ENCODE data around the gene SPRYD3.
"Not testable (repeated sequence)": the region's sequence is repeated elsewhere in the genome, so short reads cannot be mapped to it uniquely, and the experiment has no call there.

SPRYD3 gene

DNA sequence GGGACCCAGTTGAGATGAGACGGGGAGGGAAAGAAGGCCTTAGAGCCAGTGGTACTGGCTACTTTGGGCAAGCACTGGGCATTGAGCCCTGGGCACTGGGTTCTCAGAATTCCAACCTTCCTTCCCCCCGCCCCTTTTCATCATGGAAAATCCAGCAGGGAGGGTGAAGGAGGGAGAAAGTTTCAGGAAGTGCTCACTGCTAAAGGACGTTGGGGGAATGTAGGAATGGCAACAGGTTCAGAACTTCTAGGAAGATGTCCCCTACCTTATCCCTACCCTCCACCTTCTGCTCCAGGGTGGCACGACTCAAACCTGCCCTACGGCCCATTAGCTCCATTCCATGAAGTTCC lies 33.5 kb downstream of the SPRYD3 start:
- H3K27ac Mint-ChIP-seq: no peak overlapping the region
- H3K36me3 Mint-ChIP-seq (ENCODE audit: low read depth): peaks cover 13% of the 10 kb centered on the region
- no peaks in the 10 kb centered on the region for H3K9me3 Mint-ChIP-seq
- H3K4me3 Mint-ChIP-seq: peak overlapping the region; percentile 93
- peaks cover 34% of the 10 kb centered on the region for H3K4me1 Mint-ChIP-seq (ENCODE audit: low read depth)
- H3K27me3 Mint-ChIP-seq: peaks cover 5% of the 10 kb centered on the region

DNA sequence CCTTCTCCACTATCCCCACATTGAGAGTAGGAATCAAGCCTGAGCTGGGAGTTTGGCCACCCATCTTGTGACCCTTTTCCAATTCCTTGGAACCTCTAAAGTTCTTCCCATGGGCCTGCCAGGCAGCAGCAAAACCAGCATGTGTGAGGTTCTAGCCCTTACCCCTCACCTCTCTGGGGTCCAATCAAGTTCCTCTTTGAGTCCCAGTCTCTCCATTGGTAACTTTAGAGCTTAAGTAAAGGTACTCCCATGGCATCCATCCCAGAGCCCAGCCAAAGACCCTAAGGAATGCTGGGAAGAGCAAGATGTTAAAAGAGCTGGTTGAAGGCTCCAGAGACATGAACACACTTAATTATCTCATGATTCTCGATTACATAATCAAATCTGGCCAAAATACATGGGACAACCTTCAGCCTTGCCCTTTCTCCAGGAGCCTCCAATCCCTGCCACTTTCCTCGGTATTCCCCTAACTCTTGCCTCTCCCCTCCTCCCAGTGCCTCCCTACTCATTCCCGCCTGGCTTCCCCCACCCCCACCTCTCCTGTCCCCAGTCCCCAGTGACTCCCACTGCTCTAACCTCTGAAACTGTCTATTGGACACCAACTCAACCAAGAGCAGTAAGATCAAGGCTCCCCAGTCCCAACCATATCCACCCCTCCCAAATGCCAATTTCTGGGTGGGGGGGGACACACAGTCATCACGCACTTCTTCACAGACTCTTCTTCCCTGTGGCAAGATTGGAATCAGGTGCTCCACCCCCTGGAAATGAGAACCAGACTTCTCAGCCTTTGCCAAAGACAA lies 34.1 kb downstream of the SPRYD3 start:
- Mint-ChIP-seq H3K27me3 (peaks cover 5% of the 10 kb centered on the region), H3K27ac (no peak overlapping the region), H3K4me1 (ENCODE audit: low read depth) (peaks cover 34% of the 10 kb centered on the region), H3K4me3 (no peak overlapping the region), H3K36me3 (ENCODE audit: low read depth) (peaks cover 18% of the 10 kb centered on the region), H3K9me3 (no peaks in the 10 kb centered on the region)

DNA sequence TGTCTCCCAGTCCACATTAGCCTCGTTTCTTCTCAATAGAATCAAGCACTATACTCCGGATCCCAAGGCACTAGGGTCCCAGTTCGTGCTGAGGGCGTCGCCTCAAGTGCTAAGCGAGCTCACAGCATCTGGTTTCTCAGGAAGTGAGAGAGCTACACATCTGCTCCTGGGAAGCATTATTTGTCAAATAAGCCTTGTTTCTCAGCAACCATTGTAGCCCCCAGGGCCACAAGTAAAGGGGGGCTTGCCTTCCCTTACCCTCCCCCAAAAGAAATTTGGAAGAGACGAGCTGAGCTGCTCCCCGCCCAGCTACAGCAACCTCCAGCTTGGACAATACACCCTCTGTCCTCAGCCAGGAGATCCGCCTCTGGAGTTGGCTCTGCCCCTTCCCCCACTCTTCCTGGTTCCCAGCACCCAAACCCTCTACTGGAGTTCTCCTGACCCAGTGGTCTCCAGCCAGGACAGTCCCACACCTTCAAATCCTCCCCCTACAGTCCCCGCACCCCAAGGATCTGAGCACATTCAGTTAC lies 35.1 kb downstream of the SPRYD3 start:
- H3K4me1 Mint-ChIP-seq (ENCODE audit: low read depth): peaks cover 29% of the 10 kb centered on the region
- H3K36me3 Mint-ChIP-seq (ENCODE audit: low read depth): peaks cover 28% of the 10 kb centered on the region
- H3K4me3 Mint-ChIP-seq: no peak overlapping the region
- peaks cover 5% of the 10 kb centered on the region for H3K27me3 Mint-ChIP-seq
- H3K9me3 Mint-ChIP-seq: no peaks in the 10 kb centered on the region
- H3K27ac Mint-ChIP-seq: no peak overlapping the region

DNA sequence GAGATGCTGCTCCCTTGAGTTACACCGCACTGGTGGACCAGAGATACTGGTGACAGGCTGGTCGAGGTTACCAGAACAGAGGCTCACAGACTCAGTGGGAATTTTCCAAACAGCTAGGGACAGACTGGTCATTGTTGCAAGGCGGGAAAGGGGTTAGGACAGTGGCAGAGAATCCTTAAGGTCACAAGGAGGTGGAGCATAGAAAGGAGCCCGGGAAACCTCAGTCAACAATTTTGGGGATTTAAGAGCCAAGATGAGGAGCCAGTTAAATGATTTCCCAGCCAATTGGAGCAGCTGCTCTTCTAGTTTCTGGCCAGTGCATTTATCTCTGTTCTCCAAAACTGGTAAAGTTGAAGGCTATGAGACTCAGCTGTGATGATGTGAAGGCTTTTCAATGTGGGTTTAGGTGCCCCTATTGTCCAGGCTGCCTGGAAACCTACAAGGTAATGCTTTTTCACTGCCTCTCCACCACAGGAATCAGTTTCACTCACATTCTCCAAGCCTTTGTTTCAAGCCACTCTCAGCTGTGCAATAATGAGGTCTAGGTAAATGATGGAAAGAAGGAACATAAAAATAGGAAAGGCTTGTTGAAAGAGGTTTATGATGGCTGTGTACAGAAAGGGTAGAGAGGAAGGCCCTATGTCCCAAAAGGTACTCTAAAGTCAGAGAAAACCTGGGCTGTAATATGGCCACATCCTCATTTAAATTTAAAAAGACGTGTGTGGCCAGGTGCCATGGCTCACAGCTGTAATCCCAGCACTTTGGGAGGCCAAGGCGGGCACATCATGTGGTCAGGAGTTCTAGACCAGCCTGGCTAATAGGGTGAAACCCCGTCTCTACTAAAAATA lies 36.4 kb downstream of the SPRYD3 start:
- Mint-ChIP-seq H3K4me3 (no peak overlapping the region), H3K27me3 (peaks cover 5% of the 10 kb centered on the region), H3K9me3 (no peaks in the 10 kb centered on the region), H3K36me3 (ENCODE audit: low read depth) (peaks cover 41% of the 10 kb centered on the region), H3K27ac (peak overlapping the region; percentile 65), H3K4me1 (ENCODE audit: low read depth) (peaks cover 22% of the 10 kb centered on the region)

DNA sequence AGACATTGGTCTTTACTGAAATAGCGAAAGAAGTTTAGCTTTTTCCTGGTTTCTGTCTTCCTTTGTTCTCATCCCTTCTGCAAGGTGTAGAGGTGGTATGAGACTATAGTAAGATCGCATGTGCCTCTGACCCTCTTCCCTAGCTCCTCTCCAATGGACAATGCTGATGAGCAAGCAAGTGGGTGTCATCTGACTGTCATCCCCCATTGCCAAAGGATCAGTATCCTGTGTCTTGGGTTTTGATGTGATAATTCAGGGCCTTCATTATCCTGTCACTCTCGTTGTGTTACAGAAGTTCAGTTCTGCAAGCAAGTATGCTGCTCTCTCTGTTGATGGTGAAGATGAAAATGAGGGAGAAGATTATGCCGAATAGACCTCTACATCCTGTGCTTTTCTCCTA lies 39.3 kb downstream of the SPRYD3 start:
- Mint-ChIP-seq H3K4me3 (peak overlapping the region; percentile 38), H3K36me3 (ENCODE audit: low read depth) (peaks cover 59% of the 10 kb centered on the region), H3K9me3 (no peaks in the 10 kb centered on the region), H3K4me1 (ENCODE audit: low read depth) (peaks cover 8% of the 10 kb centered on the region), H3K27ac (peak overlapping the region; percentile 54), H3K27me3 (no peaks in the 10 kb centered on the region)

DNA sequence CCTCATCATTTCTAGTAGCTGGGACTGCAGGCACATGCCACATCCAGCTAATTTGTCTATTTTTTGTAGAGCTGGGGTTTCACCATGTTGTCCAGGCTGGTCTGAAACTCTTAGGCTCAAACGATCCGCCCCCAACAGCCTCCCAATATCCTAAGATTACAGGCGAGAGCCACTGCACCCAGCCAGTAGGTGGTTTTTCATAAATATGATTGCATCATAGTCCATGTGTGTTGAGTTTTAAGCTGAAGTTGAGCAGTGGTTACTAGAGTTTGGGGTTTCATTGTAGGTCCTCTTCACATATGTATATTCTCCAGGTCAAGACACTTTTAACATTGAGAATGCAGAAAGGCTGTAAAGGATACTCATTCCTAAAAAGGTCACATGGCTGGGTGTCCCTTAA lies 42.4 kb downstream of the SPRYD3 start:
- peaks cover 17% of the 10 kb centered on the region for H3K4me1 Mint-ChIP-seq (ENCODE audit: low read depth)
- no peaks in the 10 kb centered on the region for H3K9me3 Mint-ChIP-seq
- H3K27ac Mint-ChIP-seq: no peak overlapping the region

DNA sequence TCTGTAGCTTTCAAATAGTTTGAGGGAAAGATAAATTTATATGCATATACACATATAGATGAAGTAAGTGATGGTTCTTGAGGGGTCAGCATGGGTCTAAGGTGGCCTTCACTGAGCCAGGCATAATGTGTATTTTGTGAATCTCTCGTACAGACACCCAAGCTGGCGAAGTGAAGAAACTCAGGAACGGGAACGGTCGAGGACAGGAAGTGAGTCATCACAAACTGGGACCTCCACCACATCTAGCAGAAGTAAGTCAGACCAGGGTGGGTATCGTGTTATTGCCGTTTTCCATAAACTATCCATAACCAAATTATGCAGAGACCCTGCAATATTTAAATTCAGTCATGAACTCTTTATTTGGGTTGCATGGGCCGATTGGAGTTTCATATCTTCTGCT lies 44.7 kb downstream of the SPRYD3 start:
- no peaks in the 10 kb centered on the region for H3K9me3 Mint-ChIP-seq
- H3K4me1 Mint-ChIP-seq (ENCODE audit: low read depth): peaks cover 17% of the 10 kb centered on the region
- H3K27ac Mint-ChIP-seq: peak overlapping the region; percentile 79
- H3K4me3 Mint-ChIP-seq: no peak overlapping the region
- H3K27me3 Mint-ChIP-seq: no peaks in the 10 kb centered on the region
- peaks cover 70% of the 10 kb centered on the region for H3K36me3 Mint-ChIP-seq (ENCODE audit: low read depth)

More for the DNA sequence above, 42.4 kb downstream of the SPRYD3 start:
- peaks cover 74% of the 10 kb centered on the region for H3K36me3 Mint-ChIP-seq (ENCODE audit: low read depth)
- H3K27me3 Mint-ChIP-seq: no peaks in the 10 kb centered on the region
- no peak overlapping the region for H3K4me3 Mint-ChIP-seq

DNA sequence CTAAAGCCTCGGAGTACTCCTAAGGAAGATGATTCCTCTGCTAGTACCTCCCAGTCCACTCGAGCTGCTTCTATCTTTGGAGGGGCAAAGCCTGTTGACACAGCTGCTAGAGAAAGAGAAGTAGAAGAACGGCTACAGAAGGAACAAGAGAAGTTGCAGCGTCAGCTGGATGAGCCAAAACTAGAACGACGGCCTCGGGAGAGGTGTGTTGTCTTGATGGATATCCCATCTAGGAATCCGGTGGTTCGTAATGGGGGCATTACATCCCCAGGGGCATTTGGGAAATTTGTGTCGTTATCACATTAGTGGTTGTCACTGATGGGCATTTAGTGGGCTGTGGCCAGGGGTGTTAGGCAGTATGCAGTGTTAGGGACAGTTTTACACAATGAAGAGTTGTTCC lies 45.4 kb downstream of the SPRYD3 start:
- H3K36me3 Mint-ChIP-seq (ENCODE audit: low read depth): peaks cover 64% of the 10 kb centered on the region
- H3K9me3 Mint-ChIP-seq, H3K27me3 Mint-ChIP-seq, H3K4me3 Mint-ChIP-seq: not testable (repeated sequence)
- H3K27ac Mint-ChIP-seq: peak overlapping the region; percentile 79
- peaks cover 16% of the 10 kb centered on the region for H3K4me1 Mint-ChIP-seq (ENCODE audit: low read depth)

DNA sequence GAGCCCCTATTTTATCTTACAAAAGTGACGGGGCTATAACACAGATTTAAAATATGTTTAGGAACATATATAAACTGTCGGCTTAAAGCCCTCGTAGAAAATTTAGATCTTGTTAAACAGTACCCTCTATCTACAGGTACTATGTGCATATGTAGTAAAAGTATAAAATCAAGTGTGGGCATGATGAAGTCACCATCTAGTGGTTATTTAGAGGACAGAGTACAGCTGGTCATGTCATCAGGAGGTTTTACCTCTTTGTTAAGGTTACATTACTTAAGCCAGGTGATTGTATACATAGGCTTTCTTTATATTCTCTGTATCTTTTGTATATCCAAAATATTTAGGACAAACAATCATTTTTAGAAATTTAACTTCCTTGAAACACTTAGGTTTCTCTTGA lies 47.6 kb downstream of the SPRYD3 start:
- H3K27me3 Mint-ChIP-seq: no peaks in the 10 kb centered on the region
- peaks cover 63% of the 10 kb centered on the region for H3K36me3 Mint-ChIP-seq (ENCODE audit: low read depth)

DNA sequence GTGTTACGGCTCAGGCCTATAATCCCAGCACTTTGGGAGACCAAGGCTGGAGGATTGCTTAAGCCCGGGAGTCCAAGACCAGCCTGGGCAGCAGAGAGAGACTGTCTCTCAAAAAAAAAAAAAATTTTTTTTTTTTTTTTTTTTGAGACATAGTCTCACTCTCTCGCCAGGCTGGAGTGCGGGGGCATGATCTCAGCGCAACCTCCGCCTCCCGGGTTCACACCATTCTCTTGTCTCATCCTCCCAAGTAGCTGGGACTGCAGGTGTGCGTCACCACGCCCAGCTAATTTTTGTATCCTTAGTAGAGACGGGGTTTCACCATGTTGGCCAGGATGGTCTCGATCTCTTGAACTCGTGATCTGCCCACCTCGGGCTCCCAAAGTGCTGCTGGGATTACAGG lies 52.2 kb downstream of the SPRYD3 start:
- H3K27me3 Mint-ChIP-seq; H3K27ac Mint-ChIP-seq; H3K4me3 Mint-ChIP-seq; H3K9me3 Mint-ChIP-seq; H3K4me1 Mint-ChIP-seq (ENCODE audit: low read depth): not testable (repeated sequence)
- H3K36me3 Mint-ChIP-seq (ENCODE audit: low read depth): peaks cover 67% of the 10 kb centered on the region

More for the DNA sequence above, 47.6 kb downstream of the SPRYD3 start:
- Mint-ChIP-seq H3K9me3 (no peaks in the 10 kb centered on the region), H3K4me1 (ENCODE audit: low read depth) (peaks cover 9% of the 10 kb centered on the region), H3K27ac (no peak overlapping the region), H3K4me3 (no peak overlapping the region)

DNA sequence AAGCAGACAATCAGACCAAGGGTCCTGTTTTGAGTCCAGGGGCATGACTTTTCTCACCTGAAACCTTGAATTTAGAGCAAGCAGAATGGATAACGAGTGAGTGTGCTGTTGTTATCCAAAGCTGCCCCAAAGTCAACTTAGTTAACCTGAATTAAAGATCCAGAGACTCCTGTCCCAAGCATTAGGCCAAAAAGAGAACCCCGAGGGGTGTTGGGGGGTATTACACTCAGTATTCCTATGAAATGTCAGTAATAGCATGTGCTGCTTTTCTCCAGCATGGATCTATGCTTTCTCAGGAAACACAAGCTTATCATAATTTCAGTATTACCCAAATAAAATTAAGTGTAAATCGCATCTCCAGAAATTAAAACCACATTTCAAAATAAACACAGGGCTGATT lies 53.9 kb downstream of the SPRYD3 start:
- no peaks in the 10 kb centered on the region for H3K4me1 Mint-ChIP-seq (ENCODE audit: low read depth)
- no peaks in the 10 kb centered on the region for H3K9me3 Mint-ChIP-seq
- H3K4me3 Mint-ChIP-seq: no peak overlapping the region
- no peak overlapping the region for H3K27ac Mint-ChIP-seq
- H3K27me3 Mint-ChIP-seq: no peaks in the 10 kb centered on the region
- H3K36me3 Mint-ChIP-seq (ENCODE audit: low read depth): peaks cover 66% of the 10 kb centered on the region

DNA sequence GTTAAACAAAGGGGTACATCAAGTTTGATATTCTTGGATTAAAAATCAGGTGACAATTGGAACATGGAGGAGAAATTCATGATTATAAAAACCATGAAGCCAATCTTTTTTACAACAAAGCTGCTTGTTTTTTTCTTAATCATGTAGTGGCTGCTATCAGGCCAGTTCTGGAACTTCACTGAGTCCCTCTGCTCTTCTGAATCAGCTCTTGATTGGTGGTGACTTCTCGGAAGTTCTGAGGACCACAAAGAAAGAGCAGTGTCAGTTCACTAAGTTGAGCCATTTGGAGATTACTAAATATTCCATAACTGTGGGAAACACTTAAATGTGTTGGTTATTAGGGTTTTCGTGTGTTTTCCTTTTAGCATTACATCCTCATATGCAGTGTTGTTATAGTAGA lies 64.5 kb downstream of the SPRYD3 start:
- Mint-ChIP-seq H3K27ac (peak overlapping the region; percentile 86), H3K4me3 (peak overlapping the region; percentile 17), H3K27me3 (no peaks in the 10 kb centered on the region), H3K36me3 (ENCODE audit: low read depth) (peaks cover 88% of the 10 kb centered on the region), H3K9me3 (no peaks in the 10 kb centered on the region), H3K4me1 (ENCODE audit: low read depth) (peaks cover 55% of the 10 kb centered on the region)

Measured in stimulated activated naive CD8-positive, alpha-beta T cell treated with anti-CD3 and anti-CD28 coated beads, Interleukin-15, Interleukin-2, amounts not matched to agents 100 ng/mL and 50 ng/mL, for 24 hours (primary cell).